Heart left ventricle (tissue), 16 donors: ENCODE results near the gene SLC35F1. TPM values are rescaled to one million over a fixed set of nuclear protein-coding genes. Genes with fewer than 3 reads are reported as not detected.
A peak's percentile ranks its signal among the peaks of the same experiment; 100 is the strongest.

Experiments
- ATAC-seq, 4 donors: fragments of 200-7000 bp; cut with Tn5 transposase; one replicate each; pipeline ENCODE4 v1.9.1; 2020 to 2022; ENCODE audit warnings: moderate library complexity in 4 of 4, mild to moderate bottlenecking in 3 of 4, moderate number of reproducible peaks in 1 of 4
- DNase-seq, 5 donors: peaks; one replicate each; pipeline ENCODE4 v3.0.0-alpha.2; 2020
- H3K27ac ChIP-seq, 12 donors: fragments of 200-600 bp; sonication (generic) in 4 of 12; one replicate each; pipeline versions ENCODE4 v1.5.0 to v1.8.0; 2016 to 2022; ENCODE audit warnings: mild to moderate bottlenecking in 2 of 12
- H3K27me3 ChIP-seq, 9 donors: fragments of 200-600 bp; sonication (generic) in 2 of 9; one replicate each; pipeline versions ENCODE4 v1.5.1 to v1.8.0; 2016 to 2022; ENCODE audit warnings: mild to moderate bottlenecking in 3 of 9
- H3K36me3 ChIP-seq, 9 donors: fragments of 200-600 bp; sonication (generic) in 2 of 9; one replicate each; pipeline versions ENCODE4 v1.5.0 to v1.8.0; 2018 to 2022; ENCODE audit warnings: mild to moderate bottlenecking in 2 of 9
- H3K4me1 ChIP-seq, 12 donors: fragments of 200-600 bp; sonication (generic) in 4 of 12; one replicate each; pipeline versions ENCODE4 v1.5.0 to v1.8.0; 2016 to 2022; ENCODE audit warnings: mild to moderate bottlenecking in 3 of 12
- H3K4me3 ChIP-seq, 12 donors: fragments of 200-600 bp; sonication (generic) in 4 of 12; one replicate each; pipeline versions ENCODE4 v1.5.0 to v1.8.0; 2017 to 2022; ENCODE audit warnings: mild to moderate bottlenecking in 9 of 12, moderate library complexity in 4 of 12
- H3K9me3 ChIP-seq, 12 donors: fragments of 200-600 bp; sonication (generic) in 4 of 12; one replicate each; pipeline versions ENCODE4 v1.5.0 to v1.8.0; 2016 to 2022; ENCODE audit warnings: mild to moderate bottlenecking in 1 of 12
- CTCF ChIP-seq, 12 donors: fragments of 200-600 bp; sonication (generic) in 4 of 12; IDR thresholded peaks; one replicate each; pipeline versions ENCODE4 v1.5.0 to v1.8.0; 2018 to 2022; ENCODE audit warnings: antibody characterized with exemption in 12 of 12, mild to moderate bottlenecking in 5 of 12
- POLR2A ChIP-seq, 2 donors: fragments of 450-650 bp; IDR thresholded peaks; one replicate each; pipeline ENCODE4 v1.6.1; 2017; ENCODE audit warnings: antibody characterized with exemption in 2 of 2, mild to moderate bottlenecking in 2 of 2, moderate library complexity in 2 of 2
- WGBS, 4 donors: extraction: QIAGEN DNeasy Blood & Tissue Kit in 2 of 4; methylation state at CpG; one replicate each; pipeline versions ENCODE4 v1.1.5 to v1.1.7; 2013 to 2018; 5-methylcytosine and 5-hydroxymethylcytosine counted together
- intact Hi-C, 10 donors: fragments of 100-400 bp; cut with DNase I; formaldehyde crosslinking; loops; one replicate each; pipeline versions ENCODE4 v1.11.1 to v1.14.2; 2022
- polyA plus RNA-seq, 2 donors: library from polyadenylated mRNA; stranded (reverse); fragments of 200-250 nt; gene quantifications; one replicate each; pipeline ENCODE4 v1.2.3, GENCODE V29; 2013
- total RNA-seq, 9 donors: library from RNA; depleted of rRNA in 2 of 9; stranded (reverse); fragments of >200 nt in 2 of 9; fragmentation: NEBNext Ultra II Directional in 3 of 9; extraction: Animal tissue kit (Norgen Biotek cat#: 25700) in 3 of 9; gene quantifications; one replicate each; pipeline versions ENCODE4 v1.1.0 to v1.2.4, GENCODE V29; 2016 to 2023
- donor health status: ischemic (EF 13 %, LVEDD 7.1; RV severe dilation, severe dysfunction).
- donor health status: healthy with polysubstance abuse.
- donor health status: DM: no; HTN: yes; CAD: no.
- donor health status: DM: no; HTN: no; CAD: no.
- donor health status: ischemic (EF 25% LVEDD 6.9; RV normal size, moderate dysfunction).
- donor health status: ischemic (EF 25% LVEDD 5.7; RV mildly dilated, moderate dysfunction).
- donor health status: healthy.
- donor health status: DM: yes; HTN: yes; CAD: no.
- donor health status: ischemic (EF 35%, LVEDD 5.7; RV mildly dilated, moderate dysfunction).
- donor health status: nonischemic (EF 11% LVEDD 7.7; RV severe dilation, severe dysfunction).
- donor health status: DM: yes; HTN: yes; CAD: no.
- donor health status: PGD.
- donor health status: ischemic (EF 29% LVEDD 5.4; RV normal size, mild dysfunction).
- donor health status: nonischemic (EF 23%, LVEDD 6.1; RV moderate dilation, normal function).

SLC35F1 gene
- total and polyA plus RNA-seq, 11 donors = 1.1 to 11.6 (median 5.0) TPM

- intact Hi-C loops = no loop called here
- no peaks in the 10 kb centered on the region for H3K36me3 ChIP-seq
- TF ChIP-seq POLR2A (IDR thresholded peaks at IDR 0.05) (no peak), CTCF (IDR thresholded peaks at IDR 0.05) (no peak)
- no peak for DNase-seq
- H3K4me3 ChIP-seq = no peak overlapping the region
- H3K27ac ChIP-seq = peak overlapping the region in 1 of 12 donors; percentile 33
- no peaks in the 10 kb centered on the region for H3K4me1 ChIP-seq
- no peak for ATAC-seq
- 67 to 82% (median 75%) methylated on average over 5 of the region's 5 CpGs for WGBS, 4 donors
- H3K9me3 ChIP-seq = no peaks in the 10 kb centered on the region
- no peaks in the 10 kb centered on the region for H3K27me3 ChIP-seq
These were observed 443.9 kb downstream of the SLC35F1 start for GRCh38 chr6:118350881-118351430.

- no peak for DNase-seq
- 73 to 93% (median 81%) methylated on average over 2 of the region's 2 CpGs for WGBS, 4 donors
- no peak for TF ChIP-seq CTCF (IDR thresholded peaks at IDR 0.05)
- no peak for TF ChIP-seq POLR2A (IDR thresholded peaks at IDR 0.05)
- Histone ChIP-seq H3K4me3 (no peak overlapping the region), H3K36me3 (no peaks in the 10 kb centered on the region), H3K27ac (no peak overlapping the region), H3K27me3 (no peaks in the 10 kb centered on the region), H3K4me1 (no peaks in the 10 kb centered on the region), H3K9me3 (no peaks in the 10 kb centered on the region)
- no peak for ATAC-seq
- intact Hi-C loops = no loop called here
These were observed 446.5 kb downstream of the SLC35F1 start for GRCh38 chr6:118353564-118353963.

- no peaks in the 10 kb centered on the region for H3K27me3 ChIP-seq
- intact Hi-C loops = no loop called here
- TF ChIP-seq CTCF (IDR thresholded peaks at IDR 0.05) (no peak), POLR2A (IDR thresholded peaks at IDR 0.05) (no peak)
- peaks cover 0 to 4% (median 0%) of the 10 kb centered on the region in 12 donors for H3K4me1 ChIP-seq
- DNase-seq (no peak), ATAC-seq (no peak)
- H3K36me3 ChIP-seq = no peaks in the 10 kb centered on the region
- no peak overlapping the region for H3K4me3 ChIP-seq
- H3K27ac ChIP-seq = no peak overlapping the region
- H3K9me3 ChIP-seq = no peaks in the 10 kb centered on the region
- 81 to 89% (median 87%) methylated on average over 2 of the region's 2 CpGs for WGBS, 4 donors
These were observed 447.6 kb downstream of the SLC35F1 start for GRCh38 chr6:118354641-118355040.

GRCh38 chr6:118356054-118356453, 449.0 kb downstream of the SLC35F1 start:
- no peaks in the 10 kb centered on the region for H3K9me3 ChIP-seq
- 75 to 93% (median 79%) methylated on average over 1 of the region's 1 CpG for WGBS, 4 donors
- no peak overlapping the region for H3K4me3 ChIP-seq
- H3K36me3 ChIP-seq = no peaks in the 10 kb centered on the region
- H3K27me3 ChIP-seq = no peaks in the 10 kb centered on the region
- no peak for DNase-seq
- no peak for ATAC-seq
- intact Hi-C loops = no loop called here
- no peak overlapping the region for H3K27ac ChIP-seq
- peaks cover 0 to 4% (median 0%) of the 10 kb centered on the region in 12 donors for H3K4me1 ChIP-seq
- TF ChIP-seq POLR2A (IDR thresholded peaks at IDR 0.05) (no peak), CTCF (IDR thresholded peaks at IDR 0.05) (no peak)
